Measurements from ENCODE around the gene NHSL1.

DNA sequence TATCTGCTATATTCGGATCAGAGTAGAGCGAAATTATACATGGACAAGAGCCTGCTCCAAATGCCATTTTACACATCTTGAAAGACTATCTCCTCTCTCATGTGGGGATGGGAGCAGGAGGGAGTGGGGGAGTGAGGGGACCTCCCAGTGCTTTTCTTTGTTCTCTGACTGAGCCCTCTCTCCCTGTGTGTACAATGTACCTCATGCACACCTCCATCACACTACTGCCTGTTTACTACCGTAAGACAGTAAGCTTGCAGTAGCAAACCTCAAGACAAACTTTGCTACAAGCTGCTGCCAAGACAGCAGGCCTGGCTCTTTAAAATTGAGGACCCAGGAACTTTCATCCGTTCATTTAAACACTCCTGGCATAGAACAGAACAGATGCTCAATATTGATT lies 7.2 kb downstream of the NHSL1 start:
- TF ChIP-seq, protein P1, sequence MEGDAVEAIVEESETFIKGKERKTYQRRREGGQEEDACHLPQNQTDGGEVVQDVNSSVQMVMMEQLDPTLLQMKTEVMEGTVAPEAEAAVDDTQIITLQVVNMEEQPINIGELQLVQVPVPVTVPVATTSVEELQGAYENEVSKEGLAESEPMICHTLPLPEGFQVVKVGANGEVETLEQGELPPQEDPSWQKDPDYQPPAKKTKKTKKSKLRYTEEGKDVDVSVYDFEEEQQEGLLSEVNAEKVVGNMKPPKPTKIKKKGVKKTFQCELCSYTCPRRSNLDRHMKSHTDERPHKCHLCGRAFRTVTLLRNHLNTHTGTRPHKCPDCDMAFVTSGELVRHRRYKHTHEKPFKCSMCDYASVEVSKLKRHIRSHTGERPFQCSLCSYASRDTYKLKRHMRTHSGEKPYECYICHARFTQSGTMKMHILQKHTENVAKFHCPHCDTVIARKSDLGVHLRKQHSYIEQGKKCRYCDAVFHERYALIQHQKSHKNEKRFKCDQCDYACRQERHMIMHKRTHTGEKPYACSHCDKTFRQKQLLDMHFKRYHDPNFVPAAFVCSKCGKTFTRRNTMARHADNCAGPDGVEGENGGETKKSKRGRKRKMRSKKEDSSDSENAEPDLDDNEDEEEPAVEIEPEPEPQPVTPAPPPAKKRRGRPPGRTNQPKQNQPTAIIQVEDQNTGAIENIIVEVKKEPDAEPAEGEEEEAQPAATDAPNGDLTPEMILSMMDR (IDR thresholded peaks at IDR 0.05): no peak
- no peak for TF ChIP-seq POLR2A (IDR thresholded peaks at IDR 0.05)
- TF ChIP-seq POLR2AphosphoS5 (IDR thresholded peaks at IDR 0.05): no peak

Measured in breast epithelium (tissue), 3 donors.